Ascending aorta (tissue), 2 donors: ENCODE measurements around the gene C2CD3. TPM values are rescaled to one million over a fixed set of nuclear protein-coding genes. Genes with fewer than 3 reads are reported as not detected.

Experiments used
- DNase-seq, 2 donors: peaks; one replicate each; pipeline ENCODE4 v3.0.0-alpha.2; 2019; ENCODE audit warnings: low spot score in 2 of 2
- H3K27ac ChIP-seq, 2 donors: fragments of 200-600 bp; sonication (generic); one replicate each; pipeline ENCODE4 v1.5.1; 2016 to 2017; ENCODE audit warnings: mild to moderate bottlenecking in 1 of 2
- H3K27me3 ChIP-seq: fragments of 200-600 bp; sonication (generic); one replicate; pipeline ENCODE4 v1.5.1; 2017
- H3K36me3 ChIP-seq, 2 donors: fragments of 200-600 bp; sonication (generic); one replicate each; pipeline ENCODE4 v1.5.1; 2016
- H3K4me1 ChIP-seq, 2 donors: fragments of 200-600 bp; sonication (generic); one replicate each; pipeline ENCODE4 v1.5.1; 2016 to 2017; ENCODE audit warnings: mild to moderate bottlenecking in 1 of 2
- H3K4me3 ChIP-seq, 2 donors: fragments of 200-600 bp; sonication (generic); one replicate each; pipeline ENCODE4 v1.5.1; 2016 to 2017; ENCODE audit warnings: mild to moderate bottlenecking in 1 of 2
- H3K9me3 ChIP-seq, 2 donors: fragments of 200-600 bp; sonication (generic); one replicate each; pipeline ENCODE4 v1.5.1; 2016
- intact Hi-C: fragments of 100-400 bp; cut with DNase I; formaldehyde crosslinking; loops from one replicate; pipeline ENCODE4 v1.15.1; 2023
- total RNA-seq: library from RNA; depleted of rRNA; stranded (reverse); fragments of >200 nt; gene quantifications from one replicate; pipeline ENCODE4 v1.1.0, GENCODE V29; 2016
- TF ChIP-seq, protein P1 (sequence below), 3 experiments: fragments of 200-600 bp in 2 of 3; fragments of 450-650 bp in 1 of 3; sonication (generic) in 2 of 3; IDR thresholded peaks; one replicate each; pipeline ENCODE4 v1.5.1; 2016 to 2019; ENCODE audit warnings: antibody characterized with exemption in 3 of 3, mild to moderate bottlenecking in 1 of 3, moderate library complexity in 1 of 3

The C2CD3 gene
- total RNA-seq, 1 donor from 2014 or later: 11.4 TPM

DNA sequence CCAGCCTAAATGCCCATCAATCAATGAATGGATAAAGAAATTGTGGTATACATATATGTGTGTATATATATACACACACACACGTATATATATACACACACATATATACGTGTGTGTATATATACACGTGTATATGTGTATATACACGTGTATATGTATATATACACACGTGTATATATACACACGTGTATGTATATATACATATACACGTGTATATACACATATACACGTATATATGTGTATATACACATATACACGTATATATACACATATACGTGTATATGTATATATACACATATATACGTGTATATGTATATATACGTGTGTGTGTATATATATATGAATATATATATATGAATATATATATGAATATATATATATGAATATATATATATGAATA lies 54.1 kb downstream of the C2CD3 start:
- peaks cover 19 to 45% of the 10 kb centered on the region in 2 donors for H3K36me3 ChIP-seq
- no peak for DNase-seq

DNA sequence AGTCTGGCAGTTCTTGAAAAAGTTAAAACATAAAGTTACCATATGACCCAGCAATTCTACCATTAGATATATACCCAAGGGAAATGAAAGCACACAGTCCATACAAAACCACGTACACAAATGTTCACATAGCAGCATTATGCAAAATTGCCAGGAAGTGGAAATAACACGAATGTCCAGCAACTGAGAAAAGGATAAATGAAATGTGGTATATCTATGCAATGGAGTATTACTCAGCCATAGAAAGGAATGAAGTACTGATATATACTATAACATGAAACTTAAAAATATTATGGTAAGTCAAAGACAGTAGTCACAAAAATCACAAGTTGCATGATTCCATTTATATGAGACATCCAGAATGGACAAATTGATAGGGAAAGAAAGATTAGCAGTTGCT lies 57.9 kb downstream of the C2CD3 start:
- H3K9me3 ChIP-seq: no peaks in the 10 kb centered on the region
- H3K4me1 ChIP-seq: no peaks in the 10 kb centered on the region
- intact Hi-C loops: no loop called here
- H3K27me3 ChIP-seq: no peaks in the 10 kb centered on the region
- no peak for DNase-seq
- H3K4me3 ChIP-seq: no peak overlapping the region
- H3K36me3 ChIP-seq: peaks cover 11 to 47% of the 10 kb centered on the region in 2 donors
- TF ChIP-seq, protein P1, sequence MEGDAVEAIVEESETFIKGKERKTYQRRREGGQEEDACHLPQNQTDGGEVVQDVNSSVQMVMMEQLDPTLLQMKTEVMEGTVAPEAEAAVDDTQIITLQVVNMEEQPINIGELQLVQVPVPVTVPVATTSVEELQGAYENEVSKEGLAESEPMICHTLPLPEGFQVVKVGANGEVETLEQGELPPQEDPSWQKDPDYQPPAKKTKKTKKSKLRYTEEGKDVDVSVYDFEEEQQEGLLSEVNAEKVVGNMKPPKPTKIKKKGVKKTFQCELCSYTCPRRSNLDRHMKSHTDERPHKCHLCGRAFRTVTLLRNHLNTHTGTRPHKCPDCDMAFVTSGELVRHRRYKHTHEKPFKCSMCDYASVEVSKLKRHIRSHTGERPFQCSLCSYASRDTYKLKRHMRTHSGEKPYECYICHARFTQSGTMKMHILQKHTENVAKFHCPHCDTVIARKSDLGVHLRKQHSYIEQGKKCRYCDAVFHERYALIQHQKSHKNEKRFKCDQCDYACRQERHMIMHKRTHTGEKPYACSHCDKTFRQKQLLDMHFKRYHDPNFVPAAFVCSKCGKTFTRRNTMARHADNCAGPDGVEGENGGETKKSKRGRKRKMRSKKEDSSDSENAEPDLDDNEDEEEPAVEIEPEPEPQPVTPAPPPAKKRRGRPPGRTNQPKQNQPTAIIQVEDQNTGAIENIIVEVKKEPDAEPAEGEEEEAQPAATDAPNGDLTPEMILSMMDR (IDR thresholded peaks at IDR 0.05): no peak
- no peak overlapping the region for H3K27ac ChIP-seq

More for the DNA sequence above, 54.1 kb downstream of the C2CD3 start:
- Histone ChIP-seq H3K27ac (no peak overlapping the region), H3K4me1 (no peaks in the 10 kb centered on the region), H3K4me3 (no peak overlapping the region), H3K27me3 (no peaks in the 10 kb centered on the region), H3K9me3 (no peaks in the 10 kb centered on the region)
- TF ChIP-seq, protein P1 (IDR thresholded peaks at IDR 0.05): no peak
- intact Hi-C loops: no loop called here

DNA sequence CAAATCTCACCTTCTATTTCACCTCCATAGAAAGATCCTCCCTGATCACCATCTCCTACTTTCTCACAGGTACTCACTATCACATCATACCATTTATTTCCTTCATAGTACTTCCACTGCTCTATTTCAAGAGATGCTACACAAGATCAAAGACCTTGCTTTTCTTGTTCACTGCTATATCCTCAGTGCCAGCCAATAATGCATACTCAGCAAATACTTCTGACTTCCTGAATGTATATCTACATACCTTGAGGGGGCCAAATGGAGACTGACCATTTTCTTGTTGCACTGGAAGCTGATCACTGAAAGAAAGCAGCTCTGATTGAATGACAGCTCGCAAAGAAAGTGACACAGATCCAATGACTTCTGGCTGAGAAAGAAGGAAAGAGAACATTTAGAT lies 64.7 kb downstream of the C2CD3 start:
- Histone ChIP-seq H3K4me1 (no peaks in the 10 kb centered on the region), H3K4me3 (no peak overlapping the region), H3K27me3 (no peaks in the 10 kb centered on the region), H3K9me3 (no peaks in the 10 kb centered on the region), H3K36me3 (peaks cover 19 to 44% of the 10 kb centered on the region in 2 donors), H3K27ac (no peak overlapping the region)
- no peak for DNase-seq
- intact Hi-C loops: no loop called here
- TF ChIP-seq, protein P1 (IDR thresholded peaks at IDR 0.05): no peak

DNA sequence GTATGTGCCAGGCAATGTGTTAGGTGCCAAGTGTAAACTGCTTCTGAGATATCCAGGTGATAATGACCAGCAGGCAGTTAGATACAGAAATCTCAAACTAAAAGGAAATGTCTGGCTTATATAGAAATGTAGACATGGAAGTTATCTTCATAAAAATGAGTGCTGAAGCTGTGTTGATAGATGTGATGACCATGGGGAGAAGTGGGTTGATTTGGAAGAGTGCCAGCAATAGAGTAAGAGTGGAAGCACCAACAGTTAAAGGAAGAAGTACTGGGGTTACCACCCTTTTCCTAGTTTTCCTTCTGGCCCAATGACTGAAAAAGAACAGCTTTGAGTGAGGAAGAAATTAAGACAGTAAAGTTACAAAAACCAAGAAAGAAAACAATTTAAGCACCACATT lies 68.5 kb downstream of the C2CD3 start:
- DNase-seq: no peak
- no peak overlapping the region for H3K4me3 ChIP-seq
- H3K27me3 ChIP-seq: no peaks in the 10 kb centered on the region
- intact Hi-C loops: no loop called here
- H3K9me3 ChIP-seq: no peaks in the 10 kb centered on the region
- TF ChIP-seq, protein P1 (IDR thresholded peaks at IDR 0.05): no peak
- H3K36me3 ChIP-seq: peaks cover 26 to 57% of the 10 kb centered on the region in 2 donors
- H3K27ac ChIP-seq: no peak overlapping the region
- no peaks in the 10 kb centered on the region for H3K4me1 ChIP-seq

DNA sequence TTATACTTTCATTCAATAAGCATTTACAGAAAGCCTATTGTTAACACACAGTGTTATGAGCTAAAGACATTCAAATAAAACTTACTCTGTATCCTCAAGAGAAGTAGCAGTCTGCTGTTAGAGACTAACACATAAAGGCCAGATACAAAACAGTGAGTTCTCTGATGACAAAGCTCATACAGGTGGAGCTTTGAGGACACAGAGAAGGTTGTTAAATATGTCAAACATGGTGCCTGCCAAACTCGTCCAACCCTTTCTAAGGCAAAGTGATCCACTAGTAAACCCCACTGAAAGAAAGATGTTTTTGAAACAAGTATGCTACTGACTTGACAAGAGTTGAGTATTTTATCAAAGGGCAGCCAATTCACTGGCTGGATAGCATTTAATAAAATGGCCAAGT lies 70.1 kb downstream of the C2CD3 start:
- no peak overlapping the region for H3K4me3 ChIP-seq
- no peak overlapping the region for H3K27ac ChIP-seq
- H3K9me3 ChIP-seq: no peaks in the 10 kb centered on the region
- no peaks in the 10 kb centered on the region for H3K27me3 ChIP-seq
- TF ChIP-seq, protein P1 (IDR thresholded peaks at IDR 0.05): no peak
- peaks cover 24 to 53% of the 10 kb centered on the region in 2 donors for H3K36me3 ChIP-seq
- intact Hi-C loops: no loop called here
- no peak for DNase-seq
- H3K4me1 ChIP-seq: no peaks in the 10 kb centered on the region

DNA sequence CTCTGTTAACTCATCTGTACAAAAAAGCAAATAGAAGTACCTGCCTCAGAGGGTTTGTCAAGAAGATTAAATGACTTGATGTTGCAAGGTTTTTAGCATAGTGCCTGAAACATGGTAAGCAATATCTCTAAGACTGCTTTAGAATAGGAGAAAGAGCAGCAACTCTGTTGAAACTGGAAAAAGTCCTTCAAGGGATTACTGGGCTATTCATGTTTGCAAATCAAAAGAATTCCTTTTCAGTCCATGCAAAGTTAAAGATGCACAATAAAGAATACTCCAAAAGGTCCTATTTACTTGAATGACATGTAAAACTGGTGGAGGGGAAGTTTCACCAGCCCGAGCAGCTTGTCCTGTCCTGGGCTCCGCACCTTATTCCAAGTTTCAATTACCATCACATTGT lies 70.6 kb downstream of the C2CD3 start:
- H3K27me3 ChIP-seq: no peaks in the 10 kb centered on the region
- no peak overlapping the region for H3K27ac ChIP-seq
- no peak for DNase-seq
- no peak overlapping the region for H3K4me3 ChIP-seq
- peaks cover 24 to 48% of the 10 kb centered on the region in 2 donors for H3K36me3 ChIP-seq
- TF ChIP-seq, protein P1 (IDR thresholded peaks at IDR 0.05): no peak
- H3K9me3 ChIP-seq: no peaks in the 10 kb centered on the region
- intact Hi-C loops: no loop called here
- H3K4me1 ChIP-seq: no peaks in the 10 kb centered on the region
